Measurements from ENCODE around the gene HACL1.
A peak's percentile ranks its signal among the peaks of the same experiment; 100 is the strongest.
"Not testable (repeated sequence)": the region's sequence is repeated elsewhere in the genome, so short reads cannot be mapped to it uniquely, and the experiment has no call there.

The HACL1 gene

DNA sequence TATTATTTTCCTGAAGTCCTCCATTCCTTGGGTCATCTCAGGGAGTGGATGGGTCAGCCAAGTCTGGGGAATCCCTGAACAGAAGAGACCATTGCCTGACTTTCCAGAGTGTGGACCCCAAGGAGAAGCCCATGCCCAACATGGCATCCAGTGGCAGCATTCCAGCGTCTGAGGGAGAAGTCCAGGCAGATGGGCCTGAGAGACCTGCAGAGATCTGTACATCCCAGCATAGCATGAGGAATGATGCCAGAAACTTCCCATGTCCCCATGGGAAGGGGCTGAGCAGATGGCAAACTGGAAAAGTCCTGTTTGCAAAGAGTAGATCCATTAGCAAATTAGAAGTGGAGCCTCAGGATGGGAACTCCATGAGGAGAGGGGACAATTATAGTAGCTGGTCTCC is 62.3 kb downstream of the HACL1 start:
- Mint-ChIP-seq H3K27ac (no peak overlapping the region), H3K4me3 (peak overlapping the region; percentile 12), H3K9me3 (no peaks in the 10 kb centered on the region), H3K4me1 (ENCODE audit: low read depth) (peaks cover 66% of the 10 kb centered on the region), H3K36me3 (ENCODE audit: low read depth) (peaks cover 26% of the 10 kb centered on the region), H3K27me3 (ENCODE audit: low read depth) (no peaks in the 10 kb centered on the region)
- no peak for DNase-seq (ENCODE audit: low spot score)

DNA sequence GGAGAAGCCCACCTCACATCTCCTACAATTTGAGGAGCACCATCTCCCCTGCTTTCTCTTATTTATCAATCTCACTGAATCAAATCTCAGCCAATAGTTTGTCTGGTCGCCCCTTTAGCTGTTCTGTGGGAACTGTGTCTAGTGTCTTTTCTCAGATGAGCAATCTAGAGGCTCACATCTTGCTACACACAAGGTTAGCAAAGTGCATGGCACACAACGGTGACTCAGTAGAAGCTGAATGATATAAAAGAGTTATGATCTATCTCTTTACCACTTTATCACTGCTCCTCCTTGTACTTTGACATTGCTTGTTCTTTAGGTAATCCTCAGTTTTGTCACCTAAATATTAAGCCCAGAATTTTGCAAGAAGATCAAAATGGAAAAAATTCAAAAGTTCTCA is 63.0 kb downstream of the HACL1 start:
- H3K9me3 Mint-ChIP-seq: no peaks in the 10 kb centered on the region
- no peak for DNase-seq (ENCODE audit: low spot score)
- H3K4me1 Mint-ChIP-seq (ENCODE audit: low read depth): peaks cover 66% of the 10 kb centered on the region
- H3K4me3 Mint-ChIP-seq: peak overlapping the region; percentile 40
- peaks cover 28% of the 10 kb centered on the region for H3K36me3 Mint-ChIP-seq (ENCODE audit: low read depth)
- no peaks in the 10 kb centered on the region for H3K27me3 Mint-ChIP-seq (ENCODE audit: low read depth)
- peak overlapping the region; percentile 58 for H3K27ac Mint-ChIP-seq

DNA sequence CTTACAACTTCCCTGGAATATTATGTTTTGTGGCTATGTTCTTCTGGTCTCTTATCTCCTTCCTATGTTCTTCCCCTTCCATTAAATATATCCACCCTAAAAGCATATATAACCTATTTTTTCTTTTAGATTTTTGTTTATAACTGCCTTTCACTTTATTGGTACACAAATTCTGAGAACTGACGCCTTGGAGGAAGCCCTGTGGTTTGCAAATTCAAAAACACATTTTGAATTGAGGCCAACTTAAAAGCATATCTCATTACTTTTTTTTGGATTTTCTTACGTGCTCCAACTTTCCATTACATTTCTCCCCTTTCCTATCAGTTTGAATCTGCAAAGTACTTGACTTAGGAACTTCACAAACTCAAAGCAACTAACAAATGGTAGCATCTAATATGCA is 64.5 kb downstream of the HACL1 start:
- Mint-ChIP-seq H3K4me1 (ENCODE audit: low read depth) (peaks cover 64% of the 10 kb centered on the region), H3K27ac (peak overlapping the region; percentile 86), H3K4me3 (peak overlapping the region; percentile 79)

DNA sequence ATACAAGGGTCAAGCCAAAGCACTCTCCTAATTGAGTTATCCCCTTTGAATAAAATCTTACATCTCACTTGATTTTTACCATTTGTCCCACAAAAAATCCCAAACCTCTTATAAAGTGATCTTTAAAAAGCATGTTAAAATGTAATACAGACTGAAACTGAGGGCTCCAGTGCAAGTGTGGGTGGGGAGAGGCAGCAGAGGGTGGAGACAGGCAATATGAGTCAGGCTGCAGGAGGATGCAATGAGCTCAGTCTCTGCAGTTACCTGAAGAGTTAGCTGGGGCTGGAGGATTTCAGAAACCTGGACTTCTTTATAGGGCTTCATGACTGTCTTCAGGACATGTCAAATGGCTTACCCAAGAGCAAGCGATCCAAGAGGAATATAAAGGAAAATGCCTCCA is 65.6 kb downstream of the HACL1 start:
- peaks cover 55% of the 10 kb centered on the region for H3K4me1 Mint-ChIP-seq (ENCODE audit: low read depth)
- DNase-seq (ENCODE audit: low spot score): peak; percentile 65
- no peaks in the 10 kb centered on the region for H3K9me3 Mint-ChIP-seq
- no peaks in the 10 kb centered on the region for H3K27me3 Mint-ChIP-seq (ENCODE audit: low read depth)
- H3K36me3 Mint-ChIP-seq (ENCODE audit: low read depth): peaks cover 19% of the 10 kb centered on the region
- H3K27ac Mint-ChIP-seq: peak overlapping the region; percentile 86
- H3K4me3 Mint-ChIP-seq: peak overlapping the region; percentile 79

More for the DNA sequence above, 64.5 kb downstream of the HACL1 start:
- H3K27me3 Mint-ChIP-seq (ENCODE audit: low read depth): no peaks in the 10 kb centered on the region
- DNase-seq (ENCODE audit: low spot score): no peak
- peaks cover 28% of the 10 kb centered on the region for H3K36me3 Mint-ChIP-seq (ENCODE audit: low read depth)
- H3K9me3 Mint-ChIP-seq: no peaks in the 10 kb centered on the region

DNA sequence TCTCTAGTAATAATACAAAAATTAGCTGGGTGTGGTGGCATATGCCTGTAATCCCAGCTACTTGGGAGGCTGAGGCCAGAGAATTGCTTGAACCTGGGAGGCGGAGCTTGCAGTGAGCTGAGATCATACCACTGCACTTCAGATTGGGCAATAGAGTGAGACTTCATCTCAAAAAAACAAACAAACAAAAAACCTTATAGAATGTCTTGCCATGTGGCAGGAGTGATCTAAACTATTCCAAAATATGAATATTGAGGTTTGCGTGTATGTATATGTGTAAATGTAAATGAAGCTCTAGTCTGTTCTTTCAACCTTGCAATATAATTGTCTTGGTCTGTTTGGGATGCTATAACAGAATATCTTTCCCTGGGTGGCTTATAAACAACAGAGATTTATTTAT is 68.8 kb downstream of the HACL1 start:
- H3K27ac Mint-ChIP-seq; H3K27me3 Mint-ChIP-seq (ENCODE audit: low read depth); H3K9me3 Mint-ChIP-seq; H3K36me3 Mint-ChIP-seq (ENCODE audit: low read depth); H3K4me3 Mint-ChIP-seq; DNase-seq (ENCODE audit: low spot score): not testable (repeated sequence)
- peaks cover 53% of the 10 kb centered on the region for H3K4me1 Mint-ChIP-seq (ENCODE audit: low read depth)

DNA sequence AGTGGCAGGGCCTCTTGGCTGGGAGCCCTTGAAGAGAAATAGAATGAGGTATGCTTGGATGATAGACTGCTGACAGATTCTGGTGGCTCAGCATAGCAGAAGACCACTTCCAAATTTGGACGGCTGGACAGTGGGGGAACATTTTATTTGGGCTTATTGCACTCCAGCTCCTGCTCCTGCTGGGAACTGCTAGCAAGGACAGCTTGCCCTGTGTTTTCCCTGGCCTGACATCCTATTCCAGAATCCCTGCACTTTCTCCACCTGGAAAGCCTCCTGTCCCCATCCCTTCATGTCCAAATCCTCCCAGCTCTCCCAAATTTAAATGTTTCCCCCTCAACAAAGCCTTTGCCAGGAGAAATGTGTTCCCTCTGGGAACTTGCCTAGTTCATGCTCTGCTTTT is 70.0 kb downstream of the HACL1 start:
- peaks cover 41% of the 10 kb centered on the region for H3K4me1 Mint-ChIP-seq (ENCODE audit: low read depth)
- H3K36me3 Mint-ChIP-seq (ENCODE audit: low read depth): peaks cover 7% of the 10 kb centered on the region
- no peaks in the 10 kb centered on the region for H3K27me3 Mint-ChIP-seq (ENCODE audit: low read depth)
- no peak for DNase-seq (ENCODE audit: low spot score)
- H3K9me3 Mint-ChIP-seq: no peaks in the 10 kb centered on the region
- no peak overlapping the region for H3K4me3 Mint-ChIP-seq
- H3K27ac Mint-ChIP-seq: no peak overlapping the region

DNA sequence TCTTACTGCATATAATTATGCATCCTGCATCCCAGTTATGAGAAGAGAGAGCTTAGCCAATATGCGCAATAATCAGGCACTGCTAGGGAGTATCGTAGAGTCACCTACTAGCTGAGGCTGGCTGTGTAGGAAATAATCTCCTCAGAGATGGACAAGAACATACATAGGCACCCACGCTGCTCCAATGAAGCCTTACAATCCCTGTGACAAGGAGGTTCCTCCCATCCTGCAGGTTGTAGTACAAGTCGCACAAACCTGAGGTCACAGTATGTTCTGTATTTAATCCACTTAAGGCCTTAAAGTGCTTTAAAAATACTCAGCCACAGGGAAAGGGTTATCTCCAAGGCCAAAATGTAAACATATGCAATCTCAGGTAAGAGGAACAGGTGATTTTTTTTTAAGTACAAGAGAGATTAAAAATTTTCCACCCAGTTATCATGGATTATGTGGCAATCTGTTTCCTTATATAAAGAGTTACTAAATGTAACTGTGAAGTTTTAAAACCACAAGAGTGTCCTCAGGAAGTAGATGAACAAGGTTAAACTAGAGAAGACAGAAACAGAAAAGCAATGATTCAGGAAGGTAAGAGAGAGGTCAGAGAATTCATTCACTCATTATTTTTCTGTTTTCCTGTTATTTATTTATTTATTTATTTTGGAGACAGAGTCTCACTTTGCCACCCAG is 72.4 kb downstream of the HACL1 start:
- H3K36me3 Mint-ChIP-seq (ENCODE audit: low read depth): peaks cover 9% of the 10 kb centered on the region
- no peak for DNase-seq (ENCODE audit: low spot score)
- H3K27ac Mint-ChIP-seq: peak overlapping the region; percentile 71
- peaks cover 3% of the 10 kb centered on the region for H3K9me3 Mint-ChIP-seq
- peaks cover 2% of the 10 kb centered on the region for H3K27me3 Mint-ChIP-seq (ENCODE audit: low read depth)
- H3K4me3 Mint-ChIP-seq: peak overlapping the region; percentile 42
- H3K4me1 Mint-ChIP-seq (ENCODE audit: low read depth): peaks cover 23% of the 10 kb centered on the region

DNA sequence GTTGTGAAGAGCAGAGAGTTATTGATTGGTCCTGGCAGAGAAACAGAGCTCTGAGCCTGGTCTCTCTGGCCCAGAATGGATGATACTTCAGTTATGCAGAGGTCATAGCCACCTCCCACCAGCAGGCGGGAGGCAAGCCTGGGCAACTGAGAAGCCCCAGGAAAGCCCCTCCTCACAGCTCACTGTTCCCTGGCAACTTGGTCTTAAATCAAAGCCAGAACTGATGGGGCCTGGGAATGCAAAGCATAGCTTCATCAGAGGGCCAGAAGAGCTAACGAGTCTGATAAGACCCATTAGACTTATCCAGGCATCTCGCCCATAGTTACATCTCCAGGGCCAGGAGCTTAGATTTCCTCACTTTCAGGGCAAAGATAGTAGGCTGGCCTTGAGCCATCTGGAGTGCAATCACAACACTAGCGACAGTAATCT is 74.3 kb downstream of the HACL1 start:
- no peak for DNase-seq (ENCODE audit: low spot score)
- H3K36me3 Mint-ChIP-seq (ENCODE audit: low read depth): peaks cover 8% of the 10 kb centered on the region
- peaks cover 3% of the 10 kb centered on the region for H3K9me3 Mint-ChIP-seq
- peaks cover 20% of the 10 kb centered on the region for H3K4me1 Mint-ChIP-seq (ENCODE audit: low read depth)
- peaks cover 5% of the 10 kb centered on the region for H3K27me3 Mint-ChIP-seq (ENCODE audit: low read depth)
- no peak overlapping the region for H3K27ac Mint-ChIP-seq
- H3K4me3 Mint-ChIP-seq: no peak overlapping the region

DNA sequence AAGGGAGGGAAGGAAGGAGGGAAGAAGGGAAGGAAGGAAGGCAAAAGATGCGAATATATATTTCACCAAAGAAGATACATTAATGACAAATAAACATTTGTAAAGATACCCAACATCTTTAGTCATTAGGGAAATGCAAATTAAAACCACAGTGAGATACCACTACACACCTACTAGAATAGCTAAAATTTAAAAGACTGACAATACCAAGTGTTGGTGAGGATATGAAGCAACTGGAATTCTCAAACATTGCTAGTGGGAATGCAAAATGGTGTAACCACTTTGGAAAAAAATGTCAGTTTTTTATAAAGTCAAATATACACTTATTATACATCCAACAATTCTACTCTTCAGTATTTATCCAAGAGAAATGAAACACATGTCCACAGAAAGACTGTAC is 75.6 kb downstream of the HACL1 start:
- peaks cover 3% of the 10 kb centered on the region for H3K9me3 Mint-ChIP-seq
- no peak overlapping the region for H3K4me3 Mint-ChIP-seq

DNA sequence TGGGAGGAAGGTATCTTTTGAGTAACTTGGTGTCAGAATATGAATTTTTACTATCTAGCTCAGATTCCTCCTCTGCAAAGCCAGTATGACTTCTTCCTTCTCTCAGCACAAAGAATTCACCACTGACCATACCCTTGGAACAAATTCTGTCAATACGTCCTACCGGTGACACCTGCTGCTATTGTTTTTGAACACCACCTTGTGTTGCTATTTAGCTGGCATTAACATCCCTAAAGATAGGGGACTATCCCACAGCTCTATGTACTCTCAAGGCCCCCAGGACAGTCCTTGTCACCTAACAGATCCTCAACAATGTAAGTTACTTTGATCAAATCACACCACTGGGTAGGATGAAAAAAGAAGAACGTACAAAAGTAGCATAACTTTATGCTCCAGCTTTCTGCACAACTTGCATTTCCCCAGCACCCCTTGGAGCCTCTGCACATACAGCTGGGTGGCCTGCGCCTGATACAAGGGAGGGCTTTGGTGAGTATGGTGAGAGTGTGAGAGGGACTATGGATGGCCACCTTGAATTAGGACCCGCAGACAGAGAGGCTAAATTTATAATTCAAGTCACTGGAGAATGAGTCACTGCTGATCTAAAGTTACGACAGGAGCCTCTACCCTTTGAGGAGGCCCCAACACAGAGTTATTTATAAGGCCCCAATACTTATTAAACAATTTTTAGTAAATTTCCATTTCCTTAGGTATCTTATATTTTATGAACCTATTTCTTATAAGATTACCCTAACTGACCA is 77.5 kb downstream of the HACL1 start:
- Mint-ChIP-seq H3K27ac (no peak overlapping the region), H3K9me3 (peaks cover 3% of the 10 kb centered on the region), H3K36me3 (ENCODE audit: low read depth) (peaks cover 5% of the 10 kb centered on the region), H3K4me3 (no peak overlapping the region), H3K4me1 (ENCODE audit: low read depth) (peaks cover 15% of the 10 kb centered on the region), H3K27me3 (ENCODE audit: low read depth) (peaks cover 14% of the 10 kb centered on the region)
- no peak for DNase-seq (ENCODE audit: low spot score)

More for the DNA sequence above, 75.6 kb downstream of the HACL1 start:
- H3K36me3 Mint-ChIP-seq (ENCODE audit: low read depth): peaks cover 8% of the 10 kb centered on the region
- peaks cover 12% of the 10 kb centered on the region for H3K27me3 Mint-ChIP-seq (ENCODE audit: low read depth)
- no peak overlapping the region for H3K27ac Mint-ChIP-seq
- no peak for DNase-seq (ENCODE audit: low spot score)
- peaks cover 28% of the 10 kb centered on the region for H3K4me1 Mint-ChIP-seq (ENCODE audit: low read depth)

DNA sequence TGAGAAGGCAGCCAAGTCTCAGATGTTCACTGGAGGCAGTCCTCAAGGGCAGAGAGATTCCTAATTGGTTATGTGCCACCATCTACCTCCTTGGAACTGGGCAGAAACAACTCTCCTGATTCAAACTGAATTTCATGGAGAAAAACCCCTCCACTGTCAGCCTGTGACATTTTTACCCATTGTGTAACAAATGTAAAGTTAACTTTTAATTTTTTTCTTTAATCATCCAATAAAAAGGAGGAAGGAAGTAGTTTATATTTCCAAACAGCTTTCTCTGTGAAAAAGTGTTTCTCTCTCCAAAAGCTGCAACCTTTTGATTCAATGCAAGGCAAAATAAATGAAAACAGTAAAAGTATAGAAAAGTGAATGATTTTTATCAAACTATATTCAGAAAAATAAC is 79.4 kb downstream of the HACL1 start:
- Mint-ChIP-seq H3K4me1 (ENCODE audit: low read depth) (peaks cover 11% of the 10 kb centered on the region), H3K36me3 (ENCODE audit: low read depth) (peaks cover 5% of the 10 kb centered on the region), H3K27ac (no peak overlapping the region)

DNA sequence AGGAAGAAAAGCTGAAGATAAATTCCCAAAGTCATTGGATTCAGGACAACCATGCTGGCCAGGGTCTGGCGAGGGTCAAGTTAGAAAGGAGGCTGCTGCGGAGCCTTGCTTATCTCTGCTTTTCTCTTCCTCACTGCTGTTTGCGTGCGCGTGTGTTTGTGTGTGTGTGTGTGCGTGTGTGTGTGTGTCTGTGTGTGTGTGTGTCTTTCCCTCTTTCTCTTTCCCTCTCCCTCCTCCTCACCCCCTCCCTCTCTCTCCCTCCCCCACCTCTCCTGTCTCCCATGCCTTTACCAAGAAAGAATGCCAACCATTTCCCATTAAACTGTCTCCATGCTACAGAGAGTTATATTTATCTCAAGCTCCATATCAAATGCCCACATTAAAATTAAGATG is 79.8 kb downstream of the HACL1 start, which contains the start of gene COLQ:
TSS of gene COLQ (minus strand) at position 134 of the 393 bp plus-strand sequence. CDS start at position 53, 81 bp downstream.
- no peak for DNase-seq (ENCODE audit: low spot score)
- Mint-ChIP-seq H3K27ac (no peak within 1 kb of the TSS), H3K9me3 (peaks cover 3% of the 10 kb centered on the region), H3K4me1 (ENCODE audit: low read depth) (peaks cover 11% of the 10 kb centered on the region), H3K36me3 (ENCODE audit: low read depth) (peaks cover 5% of the 10 kb centered on the region), H3K4me3 (peak within 1 kb of the TSS; percentile 57), H3K27me3 (ENCODE audit: low read depth) (peaks cover 14% of the 10 kb centered on the region)

More for the DNA sequence above, 79.4 kb downstream of the HACL1 start:
- Mint-ChIP-seq H3K9me3 (peaks cover 3% of the 10 kb centered on the region), H3K4me3 (no peak overlapping the region), H3K27me3 (ENCODE audit: low read depth) (peaks cover 14% of the 10 kb centered on the region)
- no peak for DNase-seq (ENCODE audit: low spot score)

DNA sequence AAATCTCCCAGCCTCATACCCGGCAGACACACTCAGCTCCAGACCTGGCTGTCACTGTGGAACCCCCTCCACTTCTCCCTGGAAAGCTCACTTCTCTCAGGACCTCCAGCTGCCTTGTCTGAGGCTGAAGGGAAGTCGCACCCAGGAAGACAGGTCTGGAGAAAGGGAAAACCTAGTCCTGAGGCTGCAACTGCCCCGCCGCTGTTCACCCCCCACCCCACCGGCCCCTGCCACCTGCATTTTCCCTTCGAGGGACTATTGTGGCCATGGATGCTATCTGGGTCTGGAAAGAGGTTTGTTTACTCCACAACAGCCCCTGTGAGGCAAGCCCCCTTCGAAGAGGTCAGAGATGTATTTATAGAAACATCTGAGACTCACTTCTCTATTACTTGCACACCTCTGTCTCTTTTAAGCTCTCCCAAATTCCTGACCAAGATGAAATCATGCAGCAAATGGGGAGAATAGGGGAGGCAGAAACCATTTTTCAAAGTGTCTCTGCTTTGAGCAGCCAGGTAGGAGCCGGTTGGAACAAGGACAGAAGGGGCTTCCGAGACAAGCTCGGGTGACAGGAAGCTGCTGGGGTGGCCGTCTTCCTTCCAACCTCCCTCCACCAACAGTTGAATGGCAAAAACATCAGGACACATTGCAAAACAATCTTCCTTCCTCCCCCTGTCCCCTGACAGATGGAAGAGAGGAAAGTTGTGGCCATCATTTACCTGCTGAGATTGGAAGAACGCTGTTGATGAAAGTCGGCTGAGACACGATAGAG is 80.4 kb downstream of the HACL1 start:
- no peak for DNase-seq (ENCODE audit: low spot score)

DNA sequence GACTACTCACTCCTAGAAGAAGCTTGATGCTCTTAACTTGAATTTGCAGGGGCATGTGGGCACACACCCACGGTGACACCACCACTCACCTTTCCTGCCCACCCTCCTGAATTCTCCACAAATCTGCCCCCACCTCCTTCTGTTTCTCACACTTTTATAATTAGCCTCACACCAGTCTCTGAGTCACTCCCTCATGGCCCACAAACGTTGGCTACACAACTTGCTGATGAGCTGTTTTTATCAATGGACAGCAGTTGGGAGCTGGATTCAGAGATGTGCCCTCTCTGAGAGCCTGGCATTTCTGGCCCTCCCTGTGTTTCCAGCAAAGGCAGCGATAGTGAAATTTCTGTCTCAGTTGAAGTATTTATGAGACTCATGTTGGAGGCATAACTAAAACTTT is 81.2 kb downstream of the HACL1 start:
- H3K9me3 Mint-ChIP-seq: no peaks in the 10 kb centered on the region
- H3K27ac Mint-ChIP-seq: no peak overlapping the region
- peaks cover 13% of the 10 kb centered on the region for H3K27me3 Mint-ChIP-seq (ENCODE audit: low read depth)
- H3K4me1 Mint-ChIP-seq (ENCODE audit: low read depth): peaks cover 11% of the 10 kb centered on the region
- DNase-seq (ENCODE audit: low spot score): peak; percentile 20
- no peaks in the 10 kb centered on the region for H3K36me3 Mint-ChIP-seq (ENCODE audit: low read depth)
- no peak overlapping the region for H3K4me3 Mint-ChIP-seq

More for the DNA sequence above, 80.4 kb downstream of the HACL1 start:
- peaks cover 14% of the 10 kb centered on the region for H3K27me3 Mint-ChIP-seq (ENCODE audit: low read depth)
- H3K36me3 Mint-ChIP-seq (ENCODE audit: low read depth): peaks cover 2% of the 10 kb centered on the region
- H3K27ac Mint-ChIP-seq: no peak overlapping the region
- peaks cover 11% of the 10 kb centered on the region for H3K4me1 Mint-ChIP-seq (ENCODE audit: low read depth)
- peaks cover 3% of the 10 kb centered on the region for H3K9me3 Mint-ChIP-seq
- H3K4me3 Mint-ChIP-seq: peak overlapping the region; percentile 57
